Activated CD4-positive, alpha-beta T cell treated with anti-CD3 and anti-CD28 coated beads for 36 hours (primary cell): ENCODE measurements around the gene CTNND2. TPM values are rescaled to one million over a fixed set of nuclear protein-coding genes. Genes with fewer than 3 reads are reported as not detected.

Source experiments
- ATAC-seq: fragments of 200-7000 bp; cut with Tn5 transposase; one replicate; pipeline ENCODE4 v1.10.0; 2021; ENCODE audit warnings: mild to moderate bottlenecking, moderate library complexity
- CTCF ChIA-PET: fragments of 350-600 bp; sonication (Branson Sonifier 250); formaldehyde crosslinking; loops from one replicate; lab custom pipeline; 2021; ENCODE audit warnings: antibody characterized with exemption; lab: Charles Lee
- POLR2A ChIA-PET: fragments of 350-600 bp; sonication (Branson Sonifier 250); formaldehyde crosslinking; loops from one replicate; lab custom pipeline; 2021; ENCODE audit warnings: antibody characterized with exemption, inconsistent platforms; lab: Charles Lee
- DNase-seq: peaks from one replicate; pipeline ENCODE4 v3.0.0-alpha.2; 2020
- H3K27ac Mint-ChIP-seq: one replicate; pipeline ENCODE4 v1.8.0; 2021; ENCODE audit warnings: mixed read lengths
- H3K27me3 Mint-ChIP-seq: one replicate; pipeline ENCODE4 v1.8.0; 2021; ENCODE audit warnings: mixed read lengths
- H3K36me3 Mint-ChIP-seq: one replicate; pipeline ENCODE4 v1.8.0; 2021; ENCODE audit warnings: low read depth, mixed read lengths
- H3K4me1 Mint-ChIP-seq: one replicate; pipeline ENCODE4 v1.8.0; 2021; ENCODE audit warnings: mixed read lengths
- H3K4me3 Mint-ChIP-seq: one replicate; pipeline ENCODE4 v1.8.0; 2021; ENCODE audit warnings: mild to moderate bottlenecking, moderate library complexity, mixed read lengths
- H3K9me3 Mint-ChIP-seq: one replicate; pipeline ENCODE4 v1.8.0; 2021; ENCODE audit warnings: low read depth, mixed read lengths
- intact Hi-C, 2 experiments: fragments of 100-400 bp; cut with DNase I in 1 of 2; cut with micrococcal nuclease in 1 of 2; formaldehyde crosslinking; loops; one replicate each; pipeline versions ENCODE4 v1.14.2 to v1.15.1; 2022 to 2024; cut with DNase I, micrococcal nuclease
- total RNA-seq, 2 experiments: library from RNA; stranded (reverse); gene quantifications; one replicate each; pipeline ENCODE4 v1.2.3, GENCODE V29; 2021

Gene CTNND2
- total RNA-seq, 2 experiments from 2014 or later = not detected

- POLR2A ChIA-PET = no interaction called here
- intact Hi-C loops = no loop called here
- ATAC-seq (no peak), DNase-seq (no peak)
- no peak overlapping the region for H3K27ac Mint-ChIP-seq
- no peaks in the 10 kb centered on the region for H3K4me1 Mint-ChIP-seq
- H3K27me3 Mint-ChIP-seq = no peaks in the 10 kb centered on the region
- H3K36me3 Mint-ChIP-seq = no peaks in the 10 kb centered on the region
- no peak overlapping the region for H3K4me3 Mint-ChIP-seq
- H3K9me3 Mint-ChIP-seq = no peaks in the 10 kb centered on the region
- CTCF ChIA-PET = interaction anchor here (0.6 to 1.3 kb wide), 4 partner anchors 11 to 462 kb away, joined by 3 to 5 read pairs (median 3); no protein-coding TSS in a partner anchor
These were observed 853.5 kb downstream of the CTNND2 start for GRCh38 chr5:11050596-11051304.

- Mint-ChIP-seq H3K27ac (no peak overlapping the region), H3K9me3 (no peaks in the 10 kb centered on the region)
- POLR2A ChIA-PET = no interaction called here
These were observed 855.5 kb downstream of the CTNND2 start for GRCh38 chr5:11048760-11049159.

GRCh38 chr5:11047625-11048024 lies 856.6 kb downstream of the CTNND2 start:
- POLR2A ChIA-PET = no interaction called here
- intact Hi-C loops = no loop called here
- CTCF ChIA-PET = no interaction called here

More at GRCh38 chr5:11048760-11049159, 855.5 kb downstream of the CTNND2 start:
- intact Hi-C loops = no loop called here
- DNase-seq = peak; percentile 14
- Mint-ChIP-seq H3K4me3 (no peak overlapping the region), H3K36me3 (no peaks in the 10 kb centered on the region), H3K27me3 (no peaks in the 10 kb centered on the region), H3K4me1 (no peaks in the 10 kb centered on the region)
- CTCF ChIA-PET = interaction anchor here (0.5 to 0.9 kb wide), 3 partner anchors 134 to 596 kb away, joined by 3 read pairs; no protein-coding TSS in a partner anchor
- no peak for ATAC-seq

GRCh38 chr5:11047030-11047429 lies 857.2 kb downstream of the CTNND2 start:
- no peak for ATAC-seq
- Mint-ChIP-seq H3K27ac (no peak overlapping the region), H3K36me3 (no peaks in the 10 kb centered on the region), H3K9me3 (no peaks in the 10 kb centered on the region), H3K4me3 (no peak overlapping the region), H3K4me1 (no peaks in the 10 kb centered on the region), H3K27me3 (peaks cover 4% of the 10 kb centered on the region)
- DNase-seq = no peak
- POLR2A ChIA-PET = no interaction called here
- intact Hi-C loops = no loop called here
- CTCF ChIA-PET = no interaction called here

More at GRCh38 chr5:11047625-11048024, 856.6 kb downstream of the CTNND2 start:
- Mint-ChIP-seq H3K9me3 (no peaks in the 10 kb centered on the region), H3K27me3 (peaks cover 2% of the 10 kb centered on the region), H3K36me3 (no peaks in the 10 kb centered on the region), H3K4me3 (no peak overlapping the region), H3K4me1 (no peaks in the 10 kb centered on the region), H3K27ac (no peak overlapping the region)
- ATAC-seq (no peak), DNase-seq (no peak)

- peaks cover 4% of the 10 kb centered on the region for H3K27me3 Mint-ChIP-seq
- H3K4me3 Mint-ChIP-seq = no peak overlapping the region
- CTCF ChIA-PET = interaction anchor here (0.8 kb wide), 1 partner anchor 15 kb away, joined by 3 read pairs; no protein-coding TSS in a partner anchor
- ATAC-seq = no peak
- POLR2A ChIA-PET = no interaction called here
- DNase-seq = no peak
- no peaks in the 10 kb centered on the region for H3K9me3 Mint-ChIP-seq
- H3K36me3 Mint-ChIP-seq = no peaks in the 10 kb centered on the region
- no peak overlapping the region for H3K27ac Mint-ChIP-seq
- intact Hi-C loops = no loop called here
- no peaks in the 10 kb centered on the region for H3K4me1 Mint-ChIP-seq
These were observed 858.1 kb downstream of the CTNND2 start for GRCh38 chr5:11046160-11046559.

GRCh38 chr5:11045411-11045810 lies 858.8 kb downstream of the CTNND2 start:
- ATAC-seq = no peak
- H3K4me1 Mint-ChIP-seq = no peaks in the 10 kb centered on the region
- DNase-seq = no peak
- ChIA-PET CTCF (interaction anchor here (0.8 kb wide), 1 partner anchor 16 kb away, joined by 3 read pairs; no protein-coding TSS in a partner anchor), POLR2A (no interaction called here)
- intact Hi-C loops = no loop called here
- no peaks in the 10 kb centered on the region for H3K9me3 Mint-ChIP-seq
- peaks cover 4% of the 10 kb centered on the region for H3K27me3 Mint-ChIP-seq
- no peak overlapping the region for H3K27ac Mint-ChIP-seq
- no peaks in the 10 kb centered on the region for H3K36me3 Mint-ChIP-seq
- no peak overlapping the region for H3K4me3 Mint-ChIP-seq

GRCh38 chr5:11044581-11044980 lies 859.7 kb downstream of the CTNND2 start:
- Mint-ChIP-seq H3K9me3 (no peaks in the 10 kb centered on the region), H3K4me3 (no peak overlapping the region), H3K27ac (no peak overlapping the region), H3K27me3 (peaks cover 4% of the 10 kb centered on the region), H3K4me1 (no peaks in the 10 kb centered on the region), H3K36me3 (no peaks in the 10 kb centered on the region)
- intact Hi-C loops = no loop called here
- ChIA-PET CTCF (no interaction called here), POLR2A (no interaction called here)
- DNase-seq = no peak
- no peak for ATAC-seq

GRCh38 chr5:11043881-11044280 lies 860.4 kb downstream of the CTNND2 start:
- intact Hi-C loops = no loop called here
- Mint-ChIP-seq H3K9me3 (no peaks in the 10 kb centered on the region), H3K27ac (no peak overlapping the region), H3K36me3 (no peaks in the 10 kb centered on the region), H3K4me1 (no peaks in the 10 kb centered on the region), H3K4me3 (no peak overlapping the region), H3K27me3 (peaks cover 4% of the 10 kb centered on the region)
- DNase-seq (no peak), ATAC-seq (no peak)
- ChIA-PET POLR2A (no interaction called here), CTCF (no interaction called here)

- intact Hi-C loops = no loop called here
- H3K36me3 Mint-ChIP-seq = no peaks in the 10 kb centered on the region
- ATAC-seq (no peak), DNase-seq (no peak)
- H3K27me3 Mint-ChIP-seq = peaks cover 12% of the 10 kb centered on the region
- no peaks in the 10 kb centered on the region for H3K9me3 Mint-ChIP-seq
- H3K27ac Mint-ChIP-seq = no peak overlapping the region
- H3K4me3 Mint-ChIP-seq = no peak overlapping the region
- H3K4me1 Mint-ChIP-seq = no peaks in the 10 kb centered on the region
- ChIA-PET POLR2A (no interaction called here), CTCF (interaction anchor here (2.2 kb wide), 1 partner anchor 11 kb away, joined by 5 read pairs; no protein-coding TSS in a partner anchor)
These were observed 863.9 kb downstream of the CTNND2 start for GRCh38 chr5:11040345-11040744.

- Mint-ChIP-seq H3K27me3 (peaks cover 14% of the 10 kb centered on the region), H3K4me1 (no peaks in the 10 kb centered on the region), H3K9me3 (no peaks in the 10 kb centered on the region), H3K4me3 (no peak overlapping the region), H3K27ac (no peak overlapping the region), H3K36me3 (no peaks in the 10 kb centered on the region)
- no peak for DNase-seq
- ChIA-PET CTCF (interaction anchor here (2.2 kb wide), 1 partner anchor 13 kb away, joined by 5 read pairs; no protein-coding TSS in a partner anchor), POLR2A (no interaction called here)
- ATAC-seq = no peak
- intact Hi-C loops = no loop called here
These were observed 865.5 kb downstream of the CTNND2 start for GRCh38 chr5:11038772-11039171.

- no peak for DNase-seq
- Mint-ChIP-seq H3K36me3 (no peaks in the 10 kb centered on the region), H3K27me3 (peaks cover 12% of the 10 kb centered on the region), H3K4me3 (no peak overlapping the region), H3K4me1 (no peaks in the 10 kb centered on the region), H3K27ac (no peak overlapping the region), H3K9me3 (no peaks in the 10 kb centered on the region)
- POLR2A ChIA-PET = no interaction called here
- intact Hi-C loops = no loop called here
- ATAC-seq = no peak
- CTCF ChIA-PET = interaction anchor here (0.8 kb wide), 1 partner anchor 15 kb away, joined by 3 read pairs; no protein-coding TSS in a partner anchor
These were observed 866.3 kb downstream of the CTNND2 start for GRCh38 chr5:11037941-11038340.

- ChIA-PET CTCF (interaction anchor here (0.8 kb wide), 1 partner anchor 16 kb away, joined by 3 read pairs; no protein-coding TSS in a partner anchor), POLR2A (no interaction called here)
- no peak for DNase-seq
- Mint-ChIP-seq H3K4me3 (no peak overlapping the region), H3K4me1 (no peaks in the 10 kb centered on the region), H3K27ac (no peak overlapping the region), H3K36me3 (no peaks in the 10 kb centered on the region), H3K9me3 (no peaks in the 10 kb centered on the region), H3K27me3 (peaks cover 11% of the 10 kb centered on the region)
- no peak for ATAC-seq
- intact Hi-C loops = no loop called here
These were observed 867.2 kb downstream of the CTNND2 start for GRCh38 chr5:11037080-11037479.
